Testis (tissue), 3 donors: ENCODE results near the gene HSD17B14. TPM values are rescaled to one million over a fixed set of nuclear protein-coding genes. Genes with fewer than 3 reads are reported as not detected.

Experiments
- DNase-seq: peaks from one replicate; pipeline ENCODE4 v3.0.0-alpha.2; 2019
- H3K27ac ChIP-seq, 2 donors: fragments of 200-600 bp; sonication (generic); one replicate each; pipeline ENCODE4 v1.5.1; 2019
- H3K27me3 ChIP-seq: fragments of 200-600 bp; sonication (generic); one replicate; pipeline ENCODE4 v1.5.1; 2019
- H3K36me3 ChIP-seq: fragments of 200-600 bp; sonication (generic); one replicate; pipeline ENCODE4 v1.5.1; 2017; ENCODE audit warnings: low read depth; ENCODE audit errors: missing control alignments
- H3K4me1 ChIP-seq: fragments of 200-600 bp; sonication (generic); one replicate; pipeline ENCODE4 v1.5.1; 2019
- H3K4me3 ChIP-seq, 2 donors: fragments of 200-600 bp; sonication (generic); one replicate each; pipeline ENCODE4 v1.5.1; 2017 to 2019
- H3K9me3 ChIP-seq: fragments of 200-600 bp; sonication (generic); one replicate; pipeline ENCODE4 v1.5.1; 2017
- CTCF ChIP-seq, 3 experiments: fragments of 450-650 bp in 2 of 3; fragments of 200-600 bp in 1 of 3; sonication (generic) in 1 of 3; IDR thresholded peaks; one replicate each; pipeline ENCODE4 v1.5.1; 2016 to 2019; ENCODE audit warnings: antibody characterized with exemption in 3 of 3, mild to moderate bottlenecking in 2 of 3, moderate library complexity in 1 of 3
- POLR2A ChIP-seq: fragments of 450-650 bp; IDR thresholded peaks from one replicate; pipeline ENCODE4 v1.6.1; 2017; ENCODE audit warnings: antibody characterized with exemption, mild to moderate bottlenecking, moderate library complexity
- WGBS, 2 donors: methylation state at CpG; one replicate each; pipeline ENCODE4 v1.1.5; 2018; 5-methylcytosine and 5-hydroxymethylcytosine counted together
- intact Hi-C: fragments of 100-400 bp; cut with DNase I; formaldehyde crosslinking; loops from one replicate; pipeline ENCODE4 v1.15.1; 2023; ENCODE audit warnings: low total_unique reads
- polyA plus RNA-seq: library from polyadenylated mRNA; stranded (reverse); fragments of 350-450 nt; fragmentation: Illumina TruSeq; extraction: RNeasy Lipid Tissue Mini Kit (QIAGEN cat#74804); gene quantifications from one replicate; pipeline ENCODE4 v1.2.3, GENCODE V29; 2014; ENCODE audit warnings: low read depth, low replicate concordance; ENCODE audit not compliant: insufficient read depth
- total RNA-seq, 2 donors: library from RNA; depleted of rRNA; stranded (reverse); fragments of >200 nt; gene quantifications; one replicate each; pipeline ENCODE4 v1.2.3, GENCODE V29; 2016

HSD17B14 gene
- total and polyA plus RNA-seq, 3 donors from 2014 or later: 5.6 to 11.9 (median 8.8) TPM

GRCh38 chr19:48862827-48863226 is 26.5 kb upstream of the HSD17B14 start:
- intact Hi-C loops: no loop called here
- WGBS, 2 donors: 73 to 80% methylated on average over 7 of the region's 7 CpGs
- Histone ChIP-seq H3K27ac (no peak overlapping the region), H3K27me3 (no peaks in the 10 kb centered on the region), H3K4me1 (peaks cover 11% of the 10 kb centered on the region), H3K4me3 (no peak overlapping the region), H3K9me3 (no peaks in the 10 kb centered on the region), H3K36me3 (no peaks in the 10 kb centered on the region)
- no peak for DNase-seq
- TF ChIP-seq POLR2A (no peak), CTCF (IDR thresholded peaks at IDR 0.05) (no peak)

GRCh38 chr19:48861313-48861712 is 25.0 kb upstream of the HSD17B14 start:
- DNase-seq: no peak
- Histone ChIP-seq H3K27ac (no peak overlapping the region), H3K36me3 (no peaks in the 10 kb centered on the region), H3K9me3 (no peaks in the 10 kb centered on the region), H3K4me1 (no peaks in the 10 kb centered on the region), H3K4me3 (no peak overlapping the region), H3K27me3 (no peaks in the 10 kb centered on the region)
- 83 to 92% methylated on average over 15 to 18 of the region's 18 CpGs for WGBS, 2 donors
- intact Hi-C loops: no loop called here
- TF ChIP-seq POLR2A (no peak), CTCF (IDR thresholded peaks at IDR 0.05) (no peak)

- Histone ChIP-seq H3K36me3 (no peaks in the 10 kb centered on the region), H3K4me3 (peak overlapping the region; percentile 6 to 29), H3K27ac (no peak overlapping the region), H3K27me3 (no peaks in the 10 kb centered on the region), H3K9me3 (no peaks in the 10 kb centered on the region), H3K4me1 (no peaks in the 10 kb centered on the region)
- WGBS, 2 donors: 69 to 75% methylated on average over 30 of the region's 30 CpGs
- no peak for TF ChIP-seq POLR2A
- peak; percentile 64 for DNase-seq
- intact Hi-C loops: no loop called here
Observed at GRCh38 chr19:48859711-48860572, 23.7 kb upstream of the HSD17B14 start.

- Histone ChIP-seq H3K27ac (no peak overlapping the region), H3K9me3 (no peaks in the 10 kb centered on the region), H3K27me3 (no peaks in the 10 kb centered on the region), H3K4me3 (peak overlapping the region in 1 of 2 donors; percentile 24), H3K36me3 (no peaks in the 10 kb centered on the region), H3K4me1 (no peaks in the 10 kb centered on the region)
- DNase-seq: no peak
- intact Hi-C loops: no loop called here
- TF ChIP-seq POLR2A (no peak), CTCF (IDR thresholded peaks at IDR 0.05) (no peak)
- 28 to 61% methylated on average over 31 to 34 of the region's 34 CpGs for WGBS, 2 donors
Observed at GRCh38 chr19:48858984-48859710, 22.9 kb upstream of the HSD17B14 start.

- intact Hi-C loops: no loop called here
- no peak overlapping the region for H3K4me3 ChIP-seq
- H3K4me1 ChIP-seq: no peaks in the 10 kb centered on the region
- no peaks in the 10 kb centered on the region for H3K27me3 ChIP-seq
- DNase-seq: no peak
- WGBS, 2 donors: 85 to 87% methylated on average over 6 of the region's 6 CpGs
- no peaks in the 10 kb centered on the region for H3K9me3 ChIP-seq
- H3K27ac ChIP-seq: no peak overlapping the region
- no peak for TF ChIP-seq POLR2A
- no peak for TF ChIP-seq CTCF (IDR thresholded peaks at IDR 0.05)
- H3K36me3 ChIP-seq: no peaks in the 10 kb centered on the region
Observed at GRCh38 chr19:48856921-48857320, 20.6 kb upstream of the HSD17B14 start.
